H1 (cell line): ENCODE results near the gene CRTC1. TPM values are rescaled to one million over a fixed set of nuclear protein-coding genes. Genes with fewer than 3 reads are reported as not detected.

ENCODE experiments used
- CTBP2 ChIP-seq: IDR thresholded peaks from 2 replicates; pipeline ENCODE4 v1.7.0; 2011; ENCODE audit warnings: borderline replicate concordance, mild to moderate bottlenecking, moderate library complexity, mixed read lengths, low read length; ENCODE audit not compliant: insufficient read depth, insufficient read length
- GABPA ChIP-seq: IDR thresholded peaks from 2 replicates; pipeline ENCODE4 v1.6.1; 2011; ENCODE audit warnings: mild to moderate bottlenecking, low read length, moderate library complexity, borderline replicate concordance; ENCODE audit not compliant: insufficient read depth
- KDM1A ChIP-seq: fragments of 200-600, 300-600 bp; sonication (generic); IDR thresholded peaks from 2 replicates; pipeline ENCODE4 v1.7.1; 2016; ENCODE audit warnings: mild to moderate bottlenecking, low read length, borderline replicate concordance
- polyA plus RNA-seq, 7 experiments: library from polyadenylated mRNA; depleted of rRNA in 3 of 7; stranded (reverse) in 5 of 7; unstranded in 2 of 7; fragments of >200 nt in 5 of 7; fragments of 200-250 nt in 2 of 7; gene quantifications; 1 replicate in 5 of 7; 2 replicates in 1 of 7; 4 replicates in 1 of 7; pipeline versions ENCODE4 v1.2.1 to v1.2.3, GENCODE V29; 2011 to 2013; ENCODE audit warnings: missing spikeins in 2 of 7, mixed read lengths in 2 of 7
- total RNA-seq: library from RNA; stranded (reverse); fragmentation: NEBNext Ultra II Directional; extraction: Animal tissue kit (Norgen Biotek cat#: 25700); gene quantifications from 2 replicates; pipeline ENCODE4 v1.2.1, GENCODE V29; 2021

Gene CRTC1
- total and polyA plus RNA-seq, 2 of the 8 experiments (the other 6 are each of a cell fraction or from before 2014, with no cell fraction given) = 2.9 to 8.5 TPM

DNA sequence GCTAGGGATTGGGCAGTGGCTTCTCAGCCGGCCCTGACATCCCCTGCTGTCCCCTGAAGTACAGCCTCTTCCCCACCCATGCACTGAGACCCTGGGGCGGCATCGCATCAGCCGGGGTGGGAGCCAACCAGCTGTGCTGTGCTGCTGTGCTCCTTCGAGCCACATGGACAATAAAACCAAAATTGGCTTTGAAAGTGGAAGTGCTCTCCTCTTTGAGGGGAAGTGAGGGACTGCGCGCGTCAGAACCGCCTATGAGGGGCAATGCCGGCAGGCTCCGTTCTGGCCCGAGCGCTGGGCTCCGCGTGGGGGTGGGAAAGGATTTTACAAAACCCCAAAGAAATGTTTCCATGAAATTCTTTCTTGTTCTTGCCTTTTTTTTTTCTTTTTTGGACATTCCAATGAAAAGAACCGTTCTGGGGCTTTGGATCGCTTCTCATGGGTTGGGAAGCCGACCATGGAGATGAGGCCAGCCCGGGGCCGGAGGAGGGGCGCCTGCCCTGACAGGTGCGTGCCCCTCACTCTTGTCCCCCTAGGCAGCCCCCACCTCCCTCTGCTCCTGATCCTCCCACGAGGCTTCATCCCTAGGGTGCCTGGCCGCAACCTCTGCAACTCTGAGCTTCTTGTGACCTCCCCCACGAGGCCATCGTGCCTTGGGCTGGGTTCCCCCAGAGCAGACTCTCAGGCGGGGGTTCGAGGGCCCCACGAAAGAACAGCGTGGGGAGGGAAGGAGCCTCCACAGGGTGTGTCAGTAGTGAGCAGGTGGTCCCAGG is 24.0 kb upstream of the CRTC1 start (continued):
- TF ChIP-seq KDM1A (no peak), GABPA (no peak), CTBP2 (no peak)
